ENCODE results near the gene AGBL4. TPM values are rescaled to one million over a fixed set of nuclear protein-coding genes. Genes with fewer than 3 reads are reported as not detected.

The AGBL4 gene
- total and polyA plus RNA-seq, 9 of the 15 experiments (the other 6 are each of a cell fraction or from before 2014, with no cell fraction given): 0.11 TPM; not detected in 7

DNA sequence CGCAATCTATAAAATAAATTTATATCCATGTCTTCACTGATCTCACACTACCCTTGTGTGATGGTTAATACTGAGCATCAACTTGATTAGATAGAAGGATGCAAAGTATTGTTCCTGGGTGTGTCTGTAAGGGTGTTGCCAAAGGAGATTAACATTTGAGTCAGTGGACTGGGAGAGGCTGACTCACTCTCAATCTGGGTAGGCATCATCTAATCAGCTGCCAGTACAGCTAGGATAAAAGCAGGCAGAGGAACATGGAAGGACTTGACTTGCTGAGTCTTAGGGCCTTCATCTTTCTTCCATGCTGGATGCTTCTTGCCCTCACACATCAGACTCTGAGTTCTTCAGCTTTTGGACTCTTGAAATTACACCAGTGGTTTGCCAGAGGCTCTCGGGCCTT is 615.4 kb downstream of the AGBL4 start:
- BruUV-seq (replicated peaks): no TSS peak
- Histone ChIP-seq H2AFZ (ENCODE audit: low read depth, low read length) (no peak overlapping the region), H3K27ac (ENCODE audit: extremely low read depth, low read depth, low read length) (no peak overlapping the region), H3K4me2 (ENCODE audit: insufficient read depth, low read length) (no peak overlapping the region), H3K79me2 (ENCODE audit: control insufficient read depth, insufficient read depth, low read length) (no peaks in the 10 kb centered on the region), H3K36me3 (ENCODE audit: control insufficient read depth, insufficient read depth, low read length) (no peaks in the 10 kb centered on the region), H3K9me1 (ENCODE audit: control insufficient read depth, insufficient read depth, low read length) (no peaks in the 10 kb centered on the region), H3K4me3 (no peak overlapping the region), H3K27me3 (ENCODE audit: control insufficient read depth in 2 of 2, insufficient read depth in 2 of 2, low read length in 2 of 2) (no peaks in the 10 kb centered on the region), H4K20me1 (replicated peaks; ENCODE audit: control insufficient read depth, insufficient read depth, low read length) (no peaks in the 10 kb centered on the region), H3K4me1 (replicated peaks in 1 of 2; ENCODE audit: control insufficient read depth in 2 of 2, insufficient read depth in 2 of 2, low read length in 2 of 2) (no peaks in the 10 kb centered on the region), H3K9ac (ENCODE audit: insufficient read depth in 1 of 2, low read depth in 2 of 2, low read length in 2 of 2) (no peak overlapping the region), H3K9me3 (replicated peaks; ENCODE audit: control insufficient read depth, insufficient read depth, low read depth, low read length) (no peaks in the 10 kb centered on the region; the same call in 1 of the 2 replicates)
- CTCF ChIA-PET (ENCODE audit: low intra/inter-chr PET ratio): no interaction called here
- POLR2A ChIA-PET: no interaction called here
- TF ChIP-seq E2F4 (CRISPR knock-in tag; IDR thresholded peaks at IDR 0.05; ENCODE audit: low read depth) (no peak), SFPQ (IDR thresholded peaks at IDR 0.05; ENCODE audit: low read depth, low read length) (no peak), NONO (IDR thresholded peaks at IDR 0.05; ENCODE audit: low read depth in 2 of 2, low read length in 1 of 2) (no peak), SIN3A (IDR thresholded peaks at IDR 0.05; ENCODE audit: borderline replicate concordance in 2 of 2, control insufficient read depth in 1 of 2, low read depth in 2 of 2, low read length in 2 of 2) (no peak), ELF4 (CRISPR knock-in tag; IDR thresholded peaks at IDR 0.05) (no peak), TRIM25 (IDR thresholded peaks at IDR 0.05; ENCODE audit: borderline replicate concordance) (no peak), LARP7 (IDR thresholded peaks at IDR 0.05) (no peak), PML (IDR thresholded peaks at IDR 0.05; ENCODE audit: low read length) (no peak), PHB (CRISPR knock-in tag; IDR thresholded peaks at IDR 0.05) (no peak), HLTF (IDR thresholded peaks at IDR 0.05) (no peak), MCM5 (IDR thresholded peaks at IDR 0.05; ENCODE audit: low read depth) (no peak), PPARD (CRISPR knock-in tag; IDR thresholded peaks at IDR 0.05) (no peak), KLF6 (CRISPR knock-in tag; IDR thresholded peaks at IDR 0.05; ENCODE audit: borderline replicate concordance) (no peak), ZNF384 (IDR thresholded peaks at IDR 0.05; ENCODE audit: low read depth, low read length) (no peak), SAFB2 (IDR thresholded peaks at IDR 0.05; ENCODE audit: borderline replicate concordance, low read depth, low read length, severe bottlenecking) (no peak)
- TF ChIP-seq, protein P1, sequence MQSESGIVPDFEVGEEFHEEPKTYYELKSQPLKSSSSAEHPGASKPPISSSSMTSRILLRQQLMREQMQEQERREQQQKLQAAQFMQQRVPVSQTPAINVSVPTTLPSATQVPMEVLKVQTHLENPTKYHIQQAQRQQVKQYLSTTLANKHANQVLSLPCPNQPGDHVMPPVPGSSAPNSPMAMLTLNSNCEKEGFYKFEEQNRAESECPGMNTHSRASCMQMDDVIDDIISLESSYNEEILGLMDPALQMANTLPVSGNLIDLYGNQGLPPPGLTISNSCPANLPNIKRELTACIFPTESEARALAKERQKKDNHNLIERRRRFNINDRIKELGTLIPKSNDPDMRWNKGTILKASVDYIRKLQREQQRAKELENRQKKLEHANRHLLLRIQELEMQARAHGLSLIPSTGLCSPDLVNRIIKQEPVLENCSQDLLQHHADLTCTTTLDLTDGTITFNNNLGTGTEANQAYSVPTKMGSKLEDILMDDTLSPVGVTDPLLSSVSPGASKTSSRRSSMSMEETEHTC (IDR thresholded peaks at IDR 0.05): no peak
- intact Hi-C loops (cut with micrococcal nuclease) (no loop called here), in situ Hi-C loops (cut with MboI) (no loop called here)
- no peak for FAIRE-seq
- no peak for DNase-seq (ENCODE audit: extremely low read depth in 1 of 4, low spot score in 3 of 4)
- WGBS (ENCODE audit: insufficient coverage, low coverage, missing lambda C conversion rate): 0% methylated on average over 2 of the region's 2 CpGs
- no peak for ATAC-seq
